GM10248 (cell line): ENCODE measurements around the gene PKP1.

ENCODE experiments used
- CTCF ChIA-PET: fragments of 300-600 bp; sonication (Branson Sonifier 250); formaldehyde crosslinking; extraction: SDS; loops from one replicate; lab custom pipeline; 2021; ENCODE audit warnings: antibody characterized with exemption; lab: Yijun Ruan, JAX
- POLR2A ChIA-PET: fragments of 350-650 bp; sonication (Branson Sonifier 250); formaldehyde crosslinking; extraction: SDS; loops from one replicate; lab custom pipeline; 2020; ENCODE audit warnings: antibody characterized with exemption; lab: Yijun Ruan, JAX
- DNase-seq: peaks from one replicate; pipeline ENCODE4 v3.0.0; 2012; ENCODE audit errors: extremely low spot score
- CTCF ChIP-seq: IDR thresholded peaks from 2 replicates; pipeline ENCODE4 v1.5.1; 2012; ENCODE audit warnings: mild to moderate bottlenecking, low read depth; ENCODE audit errors: extremely low read depth, missing control alignments, control extremely low read depth

The PKP1 gene

DNA sequence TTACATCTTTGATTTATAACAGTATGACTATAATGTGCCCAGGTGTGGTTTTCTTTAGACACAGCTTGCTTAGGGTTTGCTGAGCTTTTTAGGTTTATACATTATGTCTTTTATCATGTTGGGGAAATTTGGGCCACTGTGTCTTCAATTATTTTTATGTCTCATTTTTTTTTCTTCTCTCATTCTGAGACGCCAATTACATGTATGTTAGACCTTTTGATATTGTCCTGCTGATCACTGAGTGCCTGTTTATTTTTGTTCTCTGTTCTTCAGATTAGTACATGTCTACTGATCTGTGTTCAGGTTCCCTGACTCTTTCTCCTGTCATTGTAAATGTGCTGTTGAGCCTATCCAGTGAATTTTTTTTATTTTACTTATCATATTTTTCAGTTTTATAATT lies 58.1 kb downstream of the PKP1 start:
- POLR2A ChIA-PET = no interaction called here
- no peak for TF ChIP-seq CTCF
- CTCF ChIA-PET = no interaction called here
- DNase-seq = no peak

- no peak for DNase-seq
- CTCF ChIA-PET = interaction anchor here (0.8 to 1.8 kb wide), 2 partner anchors 11 to 17 kb away, joined by 3 to 6 read pairs; no protein-coding TSS in a partner anchor
- no peak for TF ChIP-seq CTCF
- POLR2A ChIA-PET = no interaction called here
Observed at GRCh38 chr1:201344206-201345080, 61.1 kb downstream of the PKP1 start.

GRCh38 chr1:201345081-201345355 lies 61.7 kb downstream of the PKP1 start:
- CTCF ChIA-PET = interaction anchor here (0.8 to 1.8 kb wide), 2 partner anchors 11 to 17 kb away, joined by 3 to 6 read pairs; no protein-coding TSS in a partner anchor
- POLR2A ChIA-PET = no interaction called here
- TF ChIP-seq CTCF = no peak
- DNase-seq = no peak

GRCh38 chr1:201346337-201346939 lies 63.1 kb downstream of the PKP1 start:
- ChIA-PET POLR2A (no interaction called here), CTCF (interaction anchor here (0.9 to 5.2 kb wide), 9 partner anchors 11 to 92 kb away, joined by 3 to 37 read pairs (median 8); no protein-coding TSS in a partner anchor)
- no peak for DNase-seq
- peak; percentile 14 for TF ChIP-seq CTCF

GRCh38 chr1:201346987-201347386 lies 63.7 kb downstream of the PKP1 start:
- no peak for DNase-seq
- no peak for TF ChIP-seq CTCF
- POLR2A ChIA-PET = no interaction called here
- CTCF ChIA-PET = interaction anchor here (0.9 to 5.2 kb wide), 13 partner anchors 11 to 92 kb away, joined by 3 to 37 read pairs (median 7); no protein-coding TSS in a partner anchor

DNA sequence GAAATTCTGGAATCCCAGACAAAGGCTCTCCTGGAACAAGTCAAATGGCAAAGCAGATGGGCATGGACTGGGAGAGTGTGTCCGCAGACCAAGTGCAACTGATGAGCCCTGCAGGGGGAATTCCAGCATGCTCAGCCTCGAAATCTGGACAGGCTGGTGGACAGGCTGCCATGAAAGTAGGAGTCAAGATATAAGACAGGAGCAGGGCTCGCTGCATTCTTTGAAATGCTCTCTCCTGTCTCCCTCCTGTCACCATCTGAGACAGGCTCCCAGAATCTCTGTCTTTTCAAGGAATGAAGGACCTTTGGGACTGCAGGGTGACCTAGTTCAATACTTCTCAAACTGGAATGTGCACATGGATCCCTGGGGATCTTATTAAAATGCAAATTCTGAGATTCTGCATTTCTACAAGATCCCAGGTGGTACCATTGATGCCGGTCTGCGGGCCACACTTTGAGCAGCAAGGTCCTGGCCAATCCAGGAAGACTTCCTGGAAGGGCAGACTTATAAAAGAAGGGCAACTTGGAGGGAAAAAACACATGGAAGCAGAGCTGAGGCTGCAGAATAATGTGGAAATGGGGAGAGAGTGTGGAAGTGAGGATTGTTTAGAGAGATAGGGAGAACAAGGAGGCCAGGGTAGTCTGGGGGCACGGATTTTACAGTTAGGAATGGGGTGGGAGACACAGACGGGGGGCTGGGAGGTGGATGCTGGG lies 64.3 kb downstream of the PKP1 start:
- TF ChIP-seq CTCF = no peak
- no peak for DNase-seq
- ChIA-PET CTCF (interaction anchor here (0.7 to 5.2 kb wide), 24 partner anchors 10 to 179 kb away, joined by 3 to 37 read pairs (median 4); no protein-coding TSS in a partner anchor), POLR2A (no interaction called here)
